ENCODE measurements around the gene COX8A. TPM values are rescaled to one million over a fixed set of nuclear protein-coding genes. Genes with fewer than 3 reads are reported as not detected.
"Not testable (repeated sequence)": the region's sequence is repeated elsewhere in the genome, so short reads cannot be mapped to it uniquely, and the experiment has no call there.

COX8A gene
- total RNA-seq, 1 experiment from 2014 or later, result 615 TPM

GRCh38 chr11:63958008-63958407 lies 16.4 kb upstream of the COX8A start:
- no peak for DNase-seq (ENCODE audit: low spot score)
- Histone ChIP-seq H3K4me1 (ENCODE audit: insufficient read depth, low read length, poor library complexity, severe bottlenecking) (peaks cover 16% of the 10 kb centered on the region), H3K9me3 (ENCODE audit: low read depth, low read length, poor library complexity, severe bottlenecking) (no peaks in the 10 kb centered on the region), H3K36me3 (ENCODE audit: insufficient read depth, low read length, poor library complexity, severe bottlenecking) (peaks cover 28% of the 10 kb centered on the region), H3K4me3 (ENCODE audit: low read depth, low read length, poor library complexity, severe bottlenecking) (no peak overlapping the region), H3K27me3 (replicated peaks; ENCODE audit: insufficient read depth, low read depth, low read length, poor library complexity) (no peaks in the 10 kb centered on the region), H3K27ac (ENCODE audit: low read depth, low read length, poor library complexity, severe bottlenecking) (peak overlapping the region; percentile 21)
- POLR2A ChIA-PET (ENCODE audit: low non-redundant PET), result no interaction called here
- no peak for TF ChIP-seq CTCF (conservative IDR thresholded peaks at IDR 0.05; ENCODE audit: low read depth, low read length)
- no TSS peak for BruUV-seq (replicated peaks)
- CTCF ChIA-PET, result interaction anchor here (0.5 to 0.6 kb wide), 2 partner anchors 11 to 103 kb away, joined by 3 to 4 read pairs; no protein-coding TSS in a partner anchor
- intact Hi-C loops (cut with micrococcal nuclease; ENCODE audit: unreplicated experiment), result no loop called here

GRCh38 chr11:63961608-63962412 lies 12.6 kb upstream of the COX8A start:
- ChIA-PET POLR2A (ENCODE audit: low non-redundant PET) (interaction anchor here (0.5 to 0.7 kb wide), 2 partner anchors 9 to 45 kb away, joined by 3 read pairs; partner anchors contain the start of gene RCOR2), CTCF (interaction anchor here (1.5 kb wide), 1 partner anchor 16 kb away, joined by 4 read pairs; no protein-coding TSS in a partner anchor)
- no peaks in the 10 kb centered on the region for H3K9me3 ChIP-seq (ENCODE audit: low read depth, low read length, poor library complexity, severe bottlenecking)
- TF ChIP-seq EZH2 (IDR thresholded peaks at IDR 0.05; ENCODE audit: borderline replicate concordance, low read depth, low read length, poor library complexity, severe bottlenecking) (no peak), CTCF (conservative IDR thresholded peaks at IDR 0.05; ENCODE audit: low read depth, low read length) (no peak)
- no peaks in the 10 kb centered on the region for H3K27me3 ChIP-seq (replicated peaks; ENCODE audit: insufficient read depth, low read depth, low read length, poor library complexity)
- no peak overlapping the region for H3K4me3 ChIP-seq (ENCODE audit: low read depth, low read length, poor library complexity, severe bottlenecking)
- no peaks in the 10 kb centered on the region for H3K36me3 ChIP-seq (ENCODE audit: insufficient read depth, low read length, poor library complexity, severe bottlenecking)
- H3K4me1 ChIP-seq (ENCODE audit: insufficient read depth, low read length, poor library complexity, severe bottlenecking), result peaks cover 16% of the 10 kb centered on the region
- intact Hi-C loops (cut with micrococcal nuclease; ENCODE audit: unreplicated experiment), result no loop called here
- peak; percentile 81 for DNase-seq (ENCODE audit: low spot score)
- BruUV-seq (replicated peaks), result no TSS peak
- H3K27ac ChIP-seq (ENCODE audit: low read depth, low read length, poor library complexity, severe bottlenecking), result peak overlapping the region; percentile 58

- POLR2A ChIA-PET (ENCODE audit: low non-redundant PET); H3K4me3 ChIP-seq (ENCODE audit: low read depth, low read length, poor library complexity, severe bottlenecking); DNase-seq (ENCODE audit: low spot score); H3K27me3 ChIP-seq (replicated peaks; ENCODE audit: insufficient read depth, low read depth, low read length, poor library complexity); H3K36me3 ChIP-seq (ENCODE audit: insufficient read depth, low read length, poor library complexity, severe bottlenecking); H3K9me3 ChIP-seq (ENCODE audit: low read depth, low read length, poor library complexity, severe bottlenecking); BruUV-seq (replicated peaks); CTCF ChIA-PET; intact Hi-C loops (cut with micrococcal nuclease; ENCODE audit: unreplicated experiment); H3K27ac ChIP-seq (ENCODE audit: low read depth, low read length, poor library complexity, severe bottlenecking): not testable (repeated sequence)
- H3K4me1 ChIP-seq (ENCODE audit: insufficient read depth, low read length, poor library complexity, severe bottlenecking), result peaks cover 16% of the 10 kb centered on the region
These were observed 10.5 kb upstream of the COX8A start for GRCh38 chr11:63963895-63964294.

GRCh38 chr11:63966444-63966843 lies 8.0 kb upstream of the COX8A start:
- POLR2A ChIA-PET (ENCODE audit: low non-redundant PET), result interaction anchor here (0.6 kb wide), 1 partner anchor 50 kb away, joined by 4 read pairs; the partner anchor contains the start of gene RCOR2

More at GRCh38 chr11:63966444-63966843, 8.0 kb upstream of the COX8A start:
- no TSS peak for BruUV-seq (replicated peaks)
- intact Hi-C loops (cut with micrococcal nuclease; ENCODE audit: unreplicated experiment), result no loop called here
- TF ChIP-seq EZH2 (IDR thresholded peaks at IDR 0.05; ENCODE audit: borderline replicate concordance, low read depth, low read length, poor library complexity, severe bottlenecking), result no peak
- no peak for TF ChIP-seq CTCF (conservative IDR thresholded peaks at IDR 0.05; ENCODE audit: low read depth, low read length)
- no peaks in the 10 kb centered on the region for H3K36me3 ChIP-seq (ENCODE audit: insufficient read depth, low read length, poor library complexity, severe bottlenecking)
- no peak for DNase-seq (ENCODE audit: low spot score)
- peaks cover 11% of the 10 kb centered on the region for H3K4me1 ChIP-seq (ENCODE audit: insufficient read depth, low read length, poor library complexity, severe bottlenecking)
- no peak overlapping the region for H3K27ac ChIP-seq (ENCODE audit: low read depth, low read length, poor library complexity, severe bottlenecking)
- no peaks in the 10 kb centered on the region for H3K27me3 ChIP-seq (replicated peaks; ENCODE audit: insufficient read depth, low read depth, low read length, poor library complexity)
- H3K4me3 ChIP-seq (ENCODE audit: low read depth, low read length, poor library complexity, severe bottlenecking), result no peak overlapping the region
- CTCF ChIA-PET, result no interaction called here
- H3K9me3 ChIP-seq (ENCODE audit: low read depth, low read length, poor library complexity, severe bottlenecking), result no peaks in the 10 kb centered on the region
